Left lung (tissue), 10 donors: Measurements from ENCODE around the gene ZNF268. TPM values are rescaled to one million over a fixed set of nuclear protein-coding genes. Genes with fewer than 3 reads are reported as not detected.
A peak's percentile ranks its signal among the peaks of the same experiment; 100 is the strongest.

Experiments used
- ATAC-seq: fragments of 200-7000 bp; cut with Tn5 transposase; one replicate; pipeline ENCODE4 v1.9.1; 2020; ENCODE audit warnings: moderate library complexity
- DNase-seq, 4 donors: peaks; one replicate each; pipeline ENCODE4 v3.0.0-alpha.2; 2013 to 2020
- H3K27ac ChIP-seq, 2 donors: fragments of 200-600 bp; sonication (generic) in 1 of 2; one replicate each; pipeline versions ENCODE4 v1.5.0 to v1.8.0; 2020 to 2021
- H3K27me3 ChIP-seq, 2 donors: fragments of 200-600 bp; sonication (generic) in 1 of 2; one replicate each; pipeline versions ENCODE4 v1.5.0 to v1.8.0; 2020 to 2021
- H3K36me3 ChIP-seq, 2 donors: fragments of 200-600 bp; sonication (generic) in 1 of 2; one replicate each; pipeline versions ENCODE4 v1.5.0 to v1.8.0; 2020 to 2021
- H3K4me1 ChIP-seq, 2 donors: fragments of 200-600 bp; one replicate each; pipeline ENCODE4 v1.8.0; 2021
- H3K4me3 ChIP-seq, 2 donors: fragments of 200-600 bp; sonication (generic) in 1 of 2; one replicate each; pipeline versions ENCODE4 v1.5.0 to v1.8.0; 2020 to 2021; ENCODE audit warnings: mild to moderate bottlenecking in 1 of 2
- H3K9me3 ChIP-seq, 2 donors: fragments of 200-600 bp; sonication (generic) in 1 of 2; one replicate each; pipeline versions ENCODE4 v1.5.0 to v1.8.0; 2020 to 2021
- intact Hi-C, 2 donors: fragments of 100-400 bp; cut with DNase I; formaldehyde crosslinking; loops; one replicate each; pipeline versions ENCODE4 v1.11.2 to v1.14.2; 2022
- polyA plus RNA-seq, 6 donors: library from polyadenylated mRNA; unstranded; fragments of 120-200 nt; gene quantifications; one replicate each; pipeline ENCODE4 v1.2.1, GENCODE V29; 2013; ENCODE audit not compliant: insufficient read length in 6 of 6
- total RNA-seq, 2 donors: library from RNA; stranded (reverse); fragmentation: NEBNext Ultra II Directional; extraction: Animal tissue kit (Norgen Biotek cat#: 25700); gene quantifications; one replicate each; pipeline ENCODE4 v1.2.1, GENCODE V29; 2021
- TF ChIP-seq, protein P1 (sequence below), 2 donors: fragments of 200-600 bp; sonication (generic) in 1 of 2; IDR thresholded peaks; one replicate each; pipeline versions ENCODE4 v1.5.0 to v1.8.0; 2021; ENCODE audit warnings: antibody characterized with exemption in 2 of 2
- donor health status: DM: no; HTN: yes; CAD: no.
- donor health status: DM: no; HTN: no; CAD: no.

ZNF268 gene
- total and polyA plus RNA-seq, 8 donors, result 19.2 to 31.7 (median 26.5) TPM

DNA sequence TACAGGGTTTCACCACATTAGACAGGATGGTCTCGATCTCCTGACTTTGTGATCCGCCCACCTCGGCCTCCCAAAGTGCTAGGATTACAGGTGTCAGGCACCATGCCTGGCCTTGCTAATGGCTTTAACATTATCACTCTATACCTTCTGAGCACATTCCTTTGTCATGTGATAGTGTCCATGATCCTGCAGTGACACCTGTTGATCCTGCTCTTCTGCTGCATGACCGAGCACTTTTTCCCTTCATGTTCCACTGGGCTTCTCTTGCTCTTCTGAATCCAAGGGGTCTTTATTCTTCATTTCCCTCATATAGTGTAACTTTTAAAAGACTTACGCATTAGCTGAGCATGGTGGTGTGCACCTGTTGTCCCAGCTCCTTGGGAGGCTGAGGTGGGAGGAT, 11.6 kb downstream of the ZNF268 start:
- ATAC-seq, result no peak
- TF ChIP-seq, protein P1, sequence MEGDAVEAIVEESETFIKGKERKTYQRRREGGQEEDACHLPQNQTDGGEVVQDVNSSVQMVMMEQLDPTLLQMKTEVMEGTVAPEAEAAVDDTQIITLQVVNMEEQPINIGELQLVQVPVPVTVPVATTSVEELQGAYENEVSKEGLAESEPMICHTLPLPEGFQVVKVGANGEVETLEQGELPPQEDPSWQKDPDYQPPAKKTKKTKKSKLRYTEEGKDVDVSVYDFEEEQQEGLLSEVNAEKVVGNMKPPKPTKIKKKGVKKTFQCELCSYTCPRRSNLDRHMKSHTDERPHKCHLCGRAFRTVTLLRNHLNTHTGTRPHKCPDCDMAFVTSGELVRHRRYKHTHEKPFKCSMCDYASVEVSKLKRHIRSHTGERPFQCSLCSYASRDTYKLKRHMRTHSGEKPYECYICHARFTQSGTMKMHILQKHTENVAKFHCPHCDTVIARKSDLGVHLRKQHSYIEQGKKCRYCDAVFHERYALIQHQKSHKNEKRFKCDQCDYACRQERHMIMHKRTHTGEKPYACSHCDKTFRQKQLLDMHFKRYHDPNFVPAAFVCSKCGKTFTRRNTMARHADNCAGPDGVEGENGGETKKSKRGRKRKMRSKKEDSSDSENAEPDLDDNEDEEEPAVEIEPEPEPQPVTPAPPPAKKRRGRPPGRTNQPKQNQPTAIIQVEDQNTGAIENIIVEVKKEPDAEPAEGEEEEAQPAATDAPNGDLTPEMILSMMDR (IDR thresholded peaks at IDR 0.05), result no peak
- Histone ChIP-seq H3K36me3 (peaks cover 36 to 92% of the 10 kb centered on the region in 2 donors), H3K9me3 (peaks cover 11 to 92% of the 10 kb centered on the region in 2 donors), H3K27ac (no peak overlapping the region), H3K4me3 (no peak overlapping the region), H3K27me3 (no peaks in the 10 kb centered on the region), H3K4me1 (no peaks in the 10 kb centered on the region)
- no peak for DNase-seq
- intact Hi-C loops, result no loop called here

DNA sequence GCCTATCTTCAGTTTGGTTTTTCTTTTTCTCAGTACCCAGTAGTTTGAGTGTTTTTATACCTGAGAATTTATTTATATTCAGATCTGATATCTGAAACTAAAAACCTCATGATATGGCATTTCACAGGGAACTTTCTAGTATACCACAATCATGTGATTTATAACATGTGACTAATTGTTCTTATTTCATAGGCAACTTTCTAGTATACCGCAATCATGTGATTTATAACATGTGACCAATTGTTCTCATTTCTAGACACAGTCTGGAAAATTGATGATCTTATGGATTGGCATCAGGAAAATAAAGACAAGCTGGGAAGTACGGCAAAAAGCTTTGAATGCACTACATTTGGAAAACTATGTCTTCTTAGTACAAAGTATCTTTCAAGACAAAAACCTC, 20.6 kb downstream of the ZNF268 start:
- no peak overlapping the region for H3K27ac ChIP-seq
- TF ChIP-seq, protein P1 (IDR thresholded peaks at IDR 0.05), result no peak
- H3K4me3 ChIP-seq, result no peak overlapping the region
- DNase-seq, result no peak
- H3K27me3 ChIP-seq, result no peaks in the 10 kb centered on the region
- H3K4me1 ChIP-seq, result no peaks in the 10 kb centered on the region
- H3K36me3 ChIP-seq, result peaks cover 11 to 46% of the 10 kb centered on the region in 2 donors
- ATAC-seq, result no peak
- peaks cover 39 to 82% of the 10 kb centered on the region in 2 donors for H3K9me3 ChIP-seq
- intact Hi-C loops, result no loop called here

GRCh38 chr12:133202493-133203343, 21.4 kb downstream of the ZNF268 start:
- peaks cover 39 to 89% of the 10 kb centered on the region in 2 donors for H3K9me3 ChIP-seq
- intact Hi-C loops, result no loop called here
- no peaks in the 10 kb centered on the region for H3K4me1 ChIP-seq
- no peaks in the 10 kb centered on the region for H3K27me3 ChIP-seq
- ATAC-seq, result no peak
- H3K4me3 ChIP-seq, result no peak overlapping the region
- TF ChIP-seq, protein P1 (IDR thresholded peaks at IDR 0.05), result no peak
- H3K36me3 ChIP-seq, result peaks cover 11 to 45% of the 10 kb centered on the region in 2 donors
- no peak for DNase-seq
- H3K27ac ChIP-seq, result no peak overlapping the region

DNA sequence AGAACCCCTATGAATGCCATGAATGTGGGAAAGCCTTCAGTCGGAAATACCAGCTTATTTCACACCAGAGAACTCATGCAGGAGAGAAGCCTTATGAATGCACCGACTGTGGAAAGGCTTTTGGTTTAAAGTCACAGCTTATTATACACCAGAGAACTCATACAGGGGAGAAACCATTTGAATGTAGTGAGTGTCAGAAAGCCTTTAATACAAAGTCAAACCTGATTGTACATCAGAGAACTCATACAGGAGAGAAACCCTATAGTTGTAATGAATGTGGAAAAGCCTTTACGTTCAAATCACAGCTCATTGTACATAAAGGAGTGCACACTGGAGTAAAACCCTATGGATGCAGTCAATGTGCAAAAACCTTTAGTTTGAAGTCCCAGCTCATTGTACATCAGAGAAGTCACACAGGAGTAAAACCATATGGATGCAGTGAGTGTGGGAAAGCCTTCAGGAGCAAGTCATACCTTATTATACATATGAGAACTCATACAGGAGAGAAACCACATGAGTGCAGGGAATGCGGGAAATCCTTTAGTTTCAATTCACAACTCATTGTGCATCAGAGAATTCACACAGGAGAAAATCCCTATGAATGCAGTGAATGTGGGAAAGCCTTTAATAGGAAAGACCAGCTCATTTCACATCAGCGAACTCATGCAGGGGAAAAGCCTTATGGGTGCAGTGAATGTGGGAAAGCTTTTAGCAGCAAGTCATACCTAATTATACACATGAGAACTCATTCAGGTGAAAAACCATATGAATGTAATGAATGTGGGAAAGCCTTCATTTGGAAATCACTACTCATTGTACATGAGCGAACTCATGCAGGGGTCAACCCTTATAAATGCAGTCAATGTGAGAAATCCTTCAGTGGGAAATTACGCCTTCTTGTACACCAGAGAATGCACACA, 22.3 kb downstream of the ZNF268 start:
- Histone ChIP-seq H3K27me3 (no peaks in the 10 kb centered on the region), H3K27ac (no peak overlapping the region), H3K36me3 (peaks cover 11 to 45% of the 10 kb centered on the region in 2 donors), H3K4me3 (no peak overlapping the region), H3K9me3 (peaks cover 39 to 95% of the 10 kb centered on the region in 2 donors), H3K4me1 (no peaks in the 10 kb centered on the region)
- intact Hi-C loops, result no loop called here
- no peak for ATAC-seq
- TF ChIP-seq, protein P1 (IDR thresholded peaks at IDR 0.05), result no peak
- DNase-seq, result peak in 1 of 4 donors; percentile 1

DNA sequence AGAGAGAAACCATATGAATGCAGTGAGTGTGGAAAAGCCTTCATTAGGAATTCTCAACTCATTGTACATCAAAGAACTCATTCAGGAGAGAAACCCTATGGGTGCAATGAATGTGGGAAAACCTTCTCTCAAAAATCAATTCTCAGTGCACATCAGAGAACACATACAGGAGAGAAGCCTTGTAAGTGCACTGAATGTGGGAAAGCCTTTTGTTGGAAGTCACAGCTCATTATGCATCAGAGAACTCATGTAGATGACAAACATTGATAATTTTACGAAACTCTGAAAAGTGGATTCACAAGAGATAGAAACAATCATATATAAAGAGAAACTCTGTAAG, 22.9 kb downstream of the ZNF268 start:
- no peaks in the 10 kb centered on the region for H3K27me3 ChIP-seq
- H3K36me3 ChIP-seq, result peaks cover 11 to 45% of the 10 kb centered on the region in 2 donors
- H3K9me3 ChIP-seq, result peaks cover 39 to 98% of the 10 kb centered on the region in 2 donors
- H3K27ac ChIP-seq, result no peak overlapping the region
- DNase-seq (no peak), ATAC-seq (no peak)
- H3K4me1 ChIP-seq, result no peaks in the 10 kb centered on the region
- TF ChIP-seq, protein P1 (IDR thresholded peaks at IDR 0.05), result no peak
- intact Hi-C loops, result no loop called here
- no peak overlapping the region for H3K4me3 ChIP-seq
